Measurements from ENCODE around the gene PRKN.

Gene PRKN

DNA sequence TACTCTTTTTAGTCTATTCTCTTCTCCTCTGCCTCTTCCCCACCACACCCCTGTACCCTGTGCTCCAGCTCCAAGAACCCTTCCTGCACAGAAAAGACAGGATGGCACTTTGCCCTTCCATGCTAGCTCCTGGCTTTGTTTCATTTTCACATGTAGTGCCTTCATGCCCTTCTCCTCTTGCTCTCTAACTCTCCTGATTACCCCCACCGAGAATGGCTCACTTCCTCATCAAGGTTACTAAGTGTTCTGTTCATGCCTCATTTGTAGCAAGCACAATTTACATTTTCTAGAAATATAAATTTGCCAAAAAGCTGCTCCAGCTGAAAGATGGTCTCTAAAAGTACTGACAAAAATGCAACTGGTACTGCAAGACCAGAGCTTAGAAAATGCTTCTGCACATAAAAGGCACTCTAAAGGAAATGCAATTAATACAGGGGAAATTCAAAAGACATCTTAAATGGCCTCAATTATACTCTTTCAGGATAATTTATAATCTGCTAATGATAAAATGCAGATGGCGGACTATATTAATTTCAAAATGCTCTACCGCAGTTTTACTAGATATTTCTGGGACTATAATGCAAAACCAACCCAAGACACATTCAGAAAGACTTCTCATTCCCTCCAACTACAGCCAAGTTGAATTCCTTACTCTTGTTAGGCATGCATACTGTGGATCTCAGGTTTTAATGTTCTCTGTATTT is 570.2 kb downstream of the PRKN start:
- Histone ChIP-seq H3K4me3 (ENCODE audit: low read length) (no peak overlapping the region), H3K9ac (ENCODE audit: low read depth, low read length) (no peak overlapping the region), H3K4me1 (ENCODE audit: insufficient read depth, low read length) (no peaks in the 10 kb centered on the region), H3K9me3 (ENCODE audit: insufficient read depth, low read depth, low read length) (no peaks in the 10 kb centered on the region), H3K27me3 (ENCODE audit: insufficient read depth, low read length) (no peaks in the 10 kb centered on the region), H3K27ac (ENCODE audit: low read length) (no peak overlapping the region), H3K36me3 (ENCODE audit: insufficient read depth, low read depth, low read length) (no peaks in the 10 kb centered on the region)

DNA sequence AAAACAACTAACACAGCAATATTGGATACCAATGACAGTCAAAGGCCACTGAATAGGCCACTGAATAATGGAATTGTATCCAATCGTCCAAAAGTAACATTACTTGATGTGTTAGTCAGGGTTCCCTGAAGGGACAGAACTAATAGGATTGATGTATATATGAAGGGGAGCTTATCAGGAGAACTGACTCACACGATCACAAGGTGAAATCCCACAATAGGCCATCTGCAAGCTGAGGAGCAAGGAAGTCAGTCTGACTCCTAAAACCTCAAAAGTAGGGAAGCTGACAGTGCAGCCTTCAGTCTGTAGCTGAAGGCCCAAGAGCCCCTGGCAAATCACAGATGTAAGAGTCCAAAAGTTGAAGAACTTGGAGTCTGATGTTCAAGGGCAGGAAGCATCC is 571.4 kb downstream of the PRKN start:
- no peak overlapping the region for H3K27ac ChIP-seq (ENCODE audit: low read length)
- no peaks in the 10 kb centered on the region for H3K9me3 ChIP-seq (ENCODE audit: insufficient read depth, low read depth, low read length)
- H3K36me3 ChIP-seq (ENCODE audit: insufficient read depth, low read depth, low read length) = no peaks in the 10 kb centered on the region
- no peak overlapping the region for H3K4me3 ChIP-seq (ENCODE audit: low read length)
- no peaks in the 10 kb centered on the region for H3K4me1 ChIP-seq (ENCODE audit: insufficient read depth, low read length)
- H3K9ac ChIP-seq (ENCODE audit: low read depth, low read length) = no peak overlapping the region
- H3K27me3 ChIP-seq (ENCODE audit: insufficient read depth, low read length) = no peaks in the 10 kb centered on the region

DNA sequence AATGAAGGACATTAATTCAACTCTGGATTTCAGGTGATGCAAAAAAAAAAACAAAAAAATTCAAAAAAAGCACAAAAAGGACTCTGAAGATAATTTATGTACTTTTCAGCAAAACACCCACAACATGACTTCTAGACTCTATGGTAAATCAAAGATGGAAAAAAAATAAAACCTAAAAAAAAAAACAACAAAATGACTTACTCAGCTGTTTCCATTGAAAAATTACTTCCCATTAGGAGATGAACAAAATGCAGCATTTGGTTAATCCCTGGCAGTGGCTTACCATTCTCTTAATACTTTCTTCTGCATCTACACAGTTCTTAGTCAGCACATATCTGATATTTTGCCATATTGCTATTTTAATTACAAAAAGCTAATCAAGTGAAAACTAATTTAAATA is 572.6 kb downstream of the PRKN start:
- H3K4me3 ChIP-seq (ENCODE audit: low read length) = no peak overlapping the region
- H3K4me1 ChIP-seq (ENCODE audit: insufficient read depth, low read length) = no peaks in the 10 kb centered on the region
- no peaks in the 10 kb centered on the region for H3K27me3 ChIP-seq (ENCODE audit: insufficient read depth, low read length)
- H3K27ac ChIP-seq (ENCODE audit: low read length) = no peak overlapping the region
- no peak overlapping the region for H3K9ac ChIP-seq (ENCODE audit: low read depth, low read length)
- H3K9me3 ChIP-seq (ENCODE audit: insufficient read depth, low read depth, low read length) = no peaks in the 10 kb centered on the region
- H3K36me3 ChIP-seq (ENCODE audit: insufficient read depth, low read depth, low read length) = no peaks in the 10 kb centered on the region

DNA sequence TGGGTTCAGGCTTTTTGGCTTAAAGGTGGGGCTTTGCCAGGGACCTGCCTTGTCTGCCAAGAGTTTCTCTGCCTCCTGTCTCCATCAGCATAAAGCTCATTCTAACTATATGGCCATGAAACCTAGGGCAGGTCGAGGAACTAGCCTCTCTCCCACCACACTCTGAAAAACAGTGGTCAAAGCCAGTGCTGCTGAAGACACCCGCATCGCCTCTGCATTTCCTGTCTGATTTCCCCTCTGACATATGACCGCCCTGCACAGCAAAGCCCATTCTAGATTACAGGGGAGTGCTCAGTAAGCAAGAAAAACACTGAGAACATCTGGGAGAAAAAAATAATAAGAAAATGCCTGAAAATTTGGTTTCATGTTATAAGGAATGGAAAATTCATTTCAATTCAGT is 573.6 kb downstream of the PRKN start:
- Histone ChIP-seq H3K4me3 (ENCODE audit: low read length) (no peak overlapping the region), H3K9me3 (ENCODE audit: insufficient read depth, low read depth, low read length) (no peaks in the 10 kb centered on the region), H3K4me1 (ENCODE audit: insufficient read depth, low read length) (peaks cover 4% of the 10 kb centered on the region), H3K36me3 (ENCODE audit: insufficient read depth, low read depth, low read length) (no peaks in the 10 kb centered on the region), H3K27ac (ENCODE audit: low read length) (no peak overlapping the region), H3K9ac (ENCODE audit: low read depth, low read length) (no peak overlapping the region), H3K27me3 (ENCODE audit: insufficient read depth, low read length) (no peaks in the 10 kb centered on the region)

DNA sequence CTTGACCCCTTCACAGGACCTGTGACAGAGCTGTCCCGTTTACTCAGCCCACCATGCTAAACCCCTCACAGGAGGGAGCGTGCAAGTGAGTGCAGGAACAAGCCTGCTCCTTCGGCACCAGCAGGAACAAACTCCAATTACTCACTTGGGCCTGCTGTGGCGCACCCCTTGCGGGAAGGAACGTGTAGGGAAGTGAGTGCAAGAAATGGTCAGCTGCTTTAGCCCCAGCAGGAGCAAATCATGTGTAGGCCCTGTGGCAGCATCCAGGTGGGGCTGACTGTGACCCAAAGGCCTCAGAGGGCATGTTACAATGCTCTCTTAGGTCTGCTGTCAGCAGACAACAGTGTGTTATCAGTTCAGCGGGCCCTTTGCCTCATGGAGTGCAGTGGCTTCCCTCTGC is 574.4 kb downstream of the PRKN start:
- Histone ChIP-seq H3K36me3 (ENCODE audit: insufficient read depth, low read depth, low read length) (no peaks in the 10 kb centered on the region), H3K9ac (ENCODE audit: low read depth, low read length) (no peak overlapping the region), H3K27ac (ENCODE audit: low read length) (no peak overlapping the region), H3K4me3 (ENCODE audit: low read length) (no peak overlapping the region), H3K27me3 (ENCODE audit: insufficient read depth, low read length) (no peaks in the 10 kb centered on the region), H3K9me3 (ENCODE audit: insufficient read depth, low read depth, low read length) (no peaks in the 10 kb centered on the region), H3K4me1 (ENCODE audit: insufficient read depth, low read length) (peaks cover 4% of the 10 kb centered on the region)

DNA sequence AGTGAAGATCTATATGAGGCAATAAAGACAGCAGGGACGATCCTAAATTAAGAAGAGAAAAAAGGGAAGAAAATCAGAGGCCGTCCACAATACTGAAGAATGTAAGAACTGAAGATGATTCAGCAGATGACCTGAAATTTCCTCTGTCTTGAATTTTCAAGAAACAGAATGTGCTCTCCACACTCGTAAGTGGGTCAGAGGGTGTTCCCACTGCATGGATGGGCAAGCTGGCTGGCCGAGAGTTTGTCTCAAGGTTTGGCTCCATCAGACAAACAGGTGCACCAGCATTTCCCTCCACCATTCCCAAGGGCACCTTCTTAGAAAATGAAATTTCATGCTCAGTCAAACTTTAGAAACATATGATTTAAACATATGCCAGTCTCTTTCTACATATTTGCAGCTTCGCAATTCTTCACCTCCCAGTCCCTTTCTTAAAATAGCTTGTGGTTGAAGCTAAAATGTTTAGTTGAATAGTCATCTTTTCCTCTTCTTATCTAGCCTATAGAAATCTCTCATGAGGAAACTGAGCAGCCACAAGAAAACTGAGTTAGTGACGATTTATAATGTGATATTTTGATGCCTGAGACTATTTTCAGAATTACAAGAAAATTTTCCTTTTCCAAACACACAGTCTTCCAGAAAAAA is 576.4 kb downstream of the PRKN start:
- Histone ChIP-seq H3K4me1 (ENCODE audit: insufficient read depth, low read length) (peaks cover 4% of the 10 kb centered on the region), H3K27ac (ENCODE audit: low read length) (no peak overlapping the region), H3K4me3 (ENCODE audit: low read length) (no peak overlapping the region), H3K9ac (ENCODE audit: low read depth, low read length) (no peak overlapping the region), H3K9me3 (ENCODE audit: insufficient read depth, low read depth, low read length) (no peaks in the 10 kb centered on the region), H3K36me3 (ENCODE audit: insufficient read depth, low read depth, low read length) (no peaks in the 10 kb centered on the region), H3K27me3 (ENCODE audit: insufficient read depth, low read length) (no peaks in the 10 kb centered on the region)

DNA sequence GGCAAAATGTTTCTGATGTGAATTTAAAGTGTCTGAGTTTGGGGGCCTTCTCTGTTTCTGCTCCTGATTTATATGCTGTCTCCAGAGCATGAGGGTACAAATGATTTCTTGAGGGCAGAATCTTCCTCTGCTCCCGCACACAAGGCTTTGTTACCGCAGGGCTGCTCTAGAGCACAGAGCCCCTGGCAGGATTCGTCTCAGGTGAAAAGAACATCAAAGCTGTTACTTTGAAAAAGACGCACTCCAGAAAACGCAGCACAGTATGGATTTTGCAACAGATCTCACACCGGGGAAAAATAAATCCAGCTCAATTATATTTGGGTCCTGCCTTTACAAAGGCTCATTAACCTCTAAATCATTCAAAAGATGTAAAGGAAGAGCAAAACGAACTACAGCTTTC is 577.3 kb downstream of the PRKN start:
- no peaks in the 10 kb centered on the region for H3K9me3 ChIP-seq (ENCODE audit: insufficient read depth, low read depth, low read length)
- H3K36me3 ChIP-seq (ENCODE audit: insufficient read depth, low read depth, low read length) = no peaks in the 10 kb centered on the region
- no peaks in the 10 kb centered on the region for H3K27me3 ChIP-seq (ENCODE audit: insufficient read depth, low read length)
- no peak overlapping the region for H3K27ac ChIP-seq (ENCODE audit: low read length)
- H3K9ac ChIP-seq (ENCODE audit: low read depth, low read length) = no peak overlapping the region
- H3K4me3 ChIP-seq (ENCODE audit: low read length) = no peak overlapping the region
- H3K4me1 ChIP-seq (ENCODE audit: insufficient read depth, low read length) = peaks cover 4% of the 10 kb centered on the region

DNA sequence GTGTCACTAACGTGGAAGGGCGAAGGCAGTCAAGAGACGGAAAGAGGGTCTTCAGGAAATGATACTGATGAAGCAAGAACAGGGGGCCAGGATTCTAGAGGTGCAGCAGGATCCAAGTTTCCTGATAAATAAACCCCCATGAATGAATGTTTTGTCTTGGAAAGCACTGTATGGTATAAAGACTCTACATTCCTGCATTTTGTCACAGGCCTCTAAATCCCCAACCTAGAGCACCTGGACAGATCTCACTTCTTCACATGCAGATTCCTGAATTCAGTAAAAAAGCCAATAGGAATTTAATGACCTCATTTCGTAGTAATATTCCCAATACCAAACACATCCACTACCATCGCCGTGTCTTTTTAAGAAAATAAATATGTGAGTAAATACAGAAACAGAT is 577.8 kb downstream of the PRKN start:
- Histone ChIP-seq H3K27me3 (ENCODE audit: insufficient read depth, low read length) (no peaks in the 10 kb centered on the region), H3K9me3 (ENCODE audit: insufficient read depth, low read depth, low read length) (no peaks in the 10 kb centered on the region), H3K9ac (ENCODE audit: low read depth, low read length) (no peak overlapping the region), H3K27ac (ENCODE audit: low read length) (peak overlapping the region; percentile 39), H3K4me3 (ENCODE audit: low read length) (no peak overlapping the region), H3K36me3 (ENCODE audit: insufficient read depth, low read depth, low read length) (no peaks in the 10 kb centered on the region), H3K4me1 (ENCODE audit: insufficient read depth, low read length) (peaks cover 4% of the 10 kb centered on the region)

DNA sequence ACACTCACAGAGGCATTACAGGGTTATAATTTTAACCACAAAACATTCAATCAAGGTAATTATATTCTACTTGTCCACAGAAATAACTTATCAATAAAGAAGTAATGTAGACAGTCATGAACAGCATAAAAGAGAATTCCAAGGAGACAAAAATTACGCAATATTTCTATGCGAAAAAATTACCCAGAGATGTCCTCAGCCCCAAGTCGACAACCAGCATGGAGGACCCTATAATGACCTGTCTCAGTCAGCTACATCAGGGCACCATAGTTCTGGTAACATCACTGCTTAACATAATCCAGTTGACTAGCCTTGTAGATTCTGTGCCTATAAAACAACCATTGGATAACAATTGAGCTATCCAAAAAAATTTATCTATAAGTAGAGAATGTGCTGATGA is 579.8 kb downstream of the PRKN start:
- H3K27me3 ChIP-seq (ENCODE audit: insufficient read depth, low read length) = no peaks in the 10 kb centered on the region
- H3K4me1 ChIP-seq (ENCODE audit: insufficient read depth, low read length) = peaks cover 4% of the 10 kb centered on the region
- H3K9ac ChIP-seq (ENCODE audit: low read depth, low read length) = no peak overlapping the region
- H3K4me3 ChIP-seq (ENCODE audit: low read length) = no peak overlapping the region
- no peaks in the 10 kb centered on the region for H3K36me3 ChIP-seq (ENCODE audit: insufficient read depth, low read depth, low read length)
- H3K27ac ChIP-seq (ENCODE audit: low read length) = no peak overlapping the region
- H3K9me3 ChIP-seq (ENCODE audit: insufficient read depth, low read depth, low read length) = no peaks in the 10 kb centered on the region

DNA sequence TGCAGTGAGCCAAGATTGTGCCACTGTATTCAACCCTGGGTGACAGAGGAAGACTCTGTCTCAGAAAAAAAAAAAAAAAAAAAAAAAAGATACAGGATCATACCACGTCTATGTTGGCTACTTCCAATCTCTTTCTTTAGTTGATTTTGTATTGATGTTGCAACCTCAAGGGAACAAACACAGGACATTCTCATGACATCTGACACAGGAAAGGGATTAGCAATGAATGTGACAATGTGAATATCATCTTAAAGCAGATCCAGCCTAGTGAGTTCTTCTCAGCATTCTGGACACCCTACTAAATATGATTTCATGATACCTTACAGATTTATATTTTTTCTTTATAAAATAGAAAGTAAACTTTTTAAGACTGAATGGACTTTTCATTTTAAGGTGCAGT is 580.3 kb downstream of the PRKN start:
- H3K27me3 ChIP-seq (ENCODE audit: insufficient read depth, low read length) = no peaks in the 10 kb centered on the region
- H3K4me1 ChIP-seq (ENCODE audit: insufficient read depth, low read length) = peaks cover 4% of the 10 kb centered on the region
- H3K36me3 ChIP-seq (ENCODE audit: insufficient read depth, low read depth, low read length) = no peaks in the 10 kb centered on the region
- no peak overlapping the region for H3K27ac ChIP-seq (ENCODE audit: low read length)
- no peak overlapping the region for H3K4me3 ChIP-seq (ENCODE audit: low read length)
- no peaks in the 10 kb centered on the region for H3K9me3 ChIP-seq (ENCODE audit: insufficient read depth, low read depth, low read length)
- H3K9ac ChIP-seq (ENCODE audit: low read depth, low read length) = no peak overlapping the region

DNA sequence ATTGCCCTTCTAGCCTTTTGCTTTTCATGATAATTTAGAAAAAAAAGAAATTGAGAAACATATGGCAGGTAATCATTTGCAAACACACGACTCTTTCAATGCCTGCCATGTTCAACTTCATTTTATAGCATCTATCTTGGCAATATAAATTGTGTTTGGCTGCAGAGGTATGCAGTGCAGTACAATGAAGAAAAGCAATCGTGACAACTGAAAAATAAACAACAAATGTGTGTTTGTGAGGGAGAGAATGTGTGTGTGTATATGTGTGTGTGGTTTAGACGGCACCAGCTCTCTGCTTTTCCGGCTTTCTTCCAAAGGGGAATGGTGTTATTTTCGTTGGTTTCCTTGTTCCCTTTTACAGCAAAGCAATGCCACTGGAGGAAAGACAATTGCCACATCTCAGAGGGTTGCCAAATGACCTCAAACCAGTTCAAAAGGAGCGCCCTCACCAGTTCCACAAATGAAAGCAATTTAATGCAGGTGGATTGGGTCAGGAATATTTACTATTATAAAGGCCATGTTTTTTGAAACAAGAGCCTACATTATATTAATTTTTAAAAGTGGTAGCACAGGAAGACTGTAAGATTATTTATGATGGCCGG is 587.2 kb downstream of the PRKN start:
- H3K27ac ChIP-seq (ENCODE audit: low read length) = no peak overlapping the region
- H3K9me3 ChIP-seq (ENCODE audit: insufficient read depth, low read depth, low read length) = peaks cover 3% of the 10 kb centered on the region; the same call in 1 of the 2 replicates
- H3K36me3 ChIP-seq (ENCODE audit: insufficient read depth, low read depth, low read length) = no peaks in the 10 kb centered on the region
- H3K4me3 ChIP-seq (ENCODE audit: low read length) = no peak overlapping the region
- no peaks in the 10 kb centered on the region for H3K27me3 ChIP-seq (ENCODE audit: insufficient read depth, low read length)
- H3K4me1 ChIP-seq (ENCODE audit: insufficient read depth, low read length) = no peaks in the 10 kb centered on the region
- H3K9ac ChIP-seq (ENCODE audit: low read depth, low read length) = no peak overlapping the region

DNA sequence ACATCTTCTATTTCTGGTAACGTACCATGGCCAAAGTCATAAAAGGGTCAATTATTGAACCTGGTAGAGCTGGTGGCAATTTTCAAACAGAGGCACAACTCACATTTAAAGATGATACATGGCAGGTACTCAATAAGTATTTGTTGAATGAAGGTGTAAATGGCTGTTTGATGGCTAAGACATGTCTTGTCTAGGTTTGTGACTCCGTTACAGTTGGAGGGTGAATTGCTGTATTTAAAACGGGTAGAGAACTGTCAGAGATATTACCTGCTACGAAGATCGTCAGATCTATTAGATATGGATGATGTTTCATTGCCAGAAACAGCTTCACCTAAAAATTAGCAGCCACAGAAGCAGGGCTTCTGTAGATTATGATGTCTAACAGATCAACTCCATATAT is 601.9 kb downstream of the PRKN start:
- Histone ChIP-seq H3K27ac (ENCODE audit: low read length) (no peak overlapping the region), H3K9ac (ENCODE audit: low read depth, low read length) (no peak overlapping the region), H3K4me3 (ENCODE audit: low read length) (no peak overlapping the region), H3K4me1 (ENCODE audit: insufficient read depth, low read length) (no peaks in the 10 kb centered on the region), H3K27me3 (ENCODE audit: insufficient read depth, low read length) (no peaks in the 10 kb centered on the region), H3K9me3 (ENCODE audit: insufficient read depth, low read depth, low read length) (no peaks in the 10 kb centered on the region), H3K36me3 (ENCODE audit: insufficient read depth, low read depth, low read length) (no peaks in the 10 kb centered on the region)

Data from iPS-20b (cell line).